ENCODE results near the gene ITGBL1.

ITGBL1 gene

DNA sequence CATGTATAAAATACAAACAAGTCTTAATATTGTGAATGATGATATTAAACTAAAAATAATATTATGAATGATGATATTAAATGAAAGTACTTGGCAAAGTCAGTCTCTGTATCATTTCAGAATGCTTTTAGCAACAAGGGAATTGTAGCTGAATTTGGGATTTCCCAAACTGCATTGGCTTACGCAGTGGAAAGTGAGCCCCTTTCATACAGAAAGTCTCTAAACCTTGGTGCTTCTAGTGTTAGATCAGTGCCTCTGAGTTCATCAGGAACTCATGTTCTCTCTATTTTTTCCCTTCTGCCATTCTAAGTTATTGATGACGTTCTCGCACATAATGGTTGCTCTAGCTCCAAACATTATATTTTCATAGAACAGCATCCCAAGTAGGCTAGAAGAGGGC is 300.0 kb downstream of the ITGBL1 start:
- POLR2A ChIA-PET: no interaction called here
- no peak for DNase-seq (ENCODE audit: low read depth, low spot score)
- no peak overlapping the region for H3K4me3 ChIP-seq (ENCODE audit: low read depth, low read length)
- CTCF ChIA-PET: no interaction called here
- TF ChIP-seq, protein P1, sequence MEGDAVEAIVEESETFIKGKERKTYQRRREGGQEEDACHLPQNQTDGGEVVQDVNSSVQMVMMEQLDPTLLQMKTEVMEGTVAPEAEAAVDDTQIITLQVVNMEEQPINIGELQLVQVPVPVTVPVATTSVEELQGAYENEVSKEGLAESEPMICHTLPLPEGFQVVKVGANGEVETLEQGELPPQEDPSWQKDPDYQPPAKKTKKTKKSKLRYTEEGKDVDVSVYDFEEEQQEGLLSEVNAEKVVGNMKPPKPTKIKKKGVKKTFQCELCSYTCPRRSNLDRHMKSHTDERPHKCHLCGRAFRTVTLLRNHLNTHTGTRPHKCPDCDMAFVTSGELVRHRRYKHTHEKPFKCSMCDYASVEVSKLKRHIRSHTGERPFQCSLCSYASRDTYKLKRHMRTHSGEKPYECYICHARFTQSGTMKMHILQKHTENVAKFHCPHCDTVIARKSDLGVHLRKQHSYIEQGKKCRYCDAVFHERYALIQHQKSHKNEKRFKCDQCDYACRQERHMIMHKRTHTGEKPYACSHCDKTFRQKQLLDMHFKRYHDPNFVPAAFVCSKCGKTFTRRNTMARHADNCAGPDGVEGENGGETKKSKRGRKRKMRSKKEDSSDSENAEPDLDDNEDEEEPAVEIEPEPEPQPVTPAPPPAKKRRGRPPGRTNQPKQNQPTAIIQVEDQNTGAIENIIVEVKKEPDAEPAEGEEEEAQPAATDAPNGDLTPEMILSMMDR (IDR thresholded peaks at IDR 0.05; ENCODE audit: insufficient read depth, low read length, missing control alignments): no peak

DNA sequence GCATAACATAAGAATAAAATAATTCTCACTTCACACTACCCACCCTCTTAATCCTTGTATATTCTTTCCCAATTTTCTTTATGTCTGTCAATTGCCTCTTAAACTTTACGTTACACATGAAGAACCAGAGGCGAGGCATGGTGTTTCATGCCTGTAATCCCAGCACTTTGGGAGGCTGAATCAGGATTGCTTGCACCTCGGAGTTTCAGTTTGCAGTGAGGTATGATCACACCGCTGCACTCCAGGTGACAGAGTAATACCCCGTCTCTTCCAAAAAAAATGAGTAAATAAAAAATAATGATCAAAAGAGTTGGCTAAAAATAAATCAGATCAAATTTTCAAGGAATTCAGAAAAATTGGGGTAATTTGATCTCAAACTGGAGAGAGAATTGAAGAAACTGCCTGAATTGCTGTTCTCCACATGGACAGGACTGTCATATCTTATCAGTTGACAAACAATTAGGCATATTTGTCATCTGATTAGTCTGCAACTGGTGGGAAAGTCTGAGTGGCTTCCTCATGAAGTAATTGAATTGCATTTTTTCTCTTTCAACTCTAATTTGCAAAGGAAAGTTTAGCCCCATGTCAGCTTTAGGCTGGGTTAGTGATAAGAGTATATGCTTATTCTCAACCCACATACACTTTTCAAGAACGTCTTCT is 302.9 kb downstream of the ITGBL1 start:
- POLR2A ChIA-PET: no interaction called here
- CTCF ChIA-PET: interaction anchor here (0.7 to 9.8 kb wide), 2 partner anchors 239 to 609 kb away, joined by 3 to 122 read pairs; no protein-coding TSS in a partner anchor
- DNase-seq (ENCODE audit: low read depth, low spot score): no peak
- TF ChIP-seq, protein P1 (IDR thresholded peaks at IDR 0.05; ENCODE audit: insufficient read depth, low read length, missing control alignments): no peak
- H3K4me3 ChIP-seq (ENCODE audit: low read depth, low read length): no peak overlapping the region

DNA sequence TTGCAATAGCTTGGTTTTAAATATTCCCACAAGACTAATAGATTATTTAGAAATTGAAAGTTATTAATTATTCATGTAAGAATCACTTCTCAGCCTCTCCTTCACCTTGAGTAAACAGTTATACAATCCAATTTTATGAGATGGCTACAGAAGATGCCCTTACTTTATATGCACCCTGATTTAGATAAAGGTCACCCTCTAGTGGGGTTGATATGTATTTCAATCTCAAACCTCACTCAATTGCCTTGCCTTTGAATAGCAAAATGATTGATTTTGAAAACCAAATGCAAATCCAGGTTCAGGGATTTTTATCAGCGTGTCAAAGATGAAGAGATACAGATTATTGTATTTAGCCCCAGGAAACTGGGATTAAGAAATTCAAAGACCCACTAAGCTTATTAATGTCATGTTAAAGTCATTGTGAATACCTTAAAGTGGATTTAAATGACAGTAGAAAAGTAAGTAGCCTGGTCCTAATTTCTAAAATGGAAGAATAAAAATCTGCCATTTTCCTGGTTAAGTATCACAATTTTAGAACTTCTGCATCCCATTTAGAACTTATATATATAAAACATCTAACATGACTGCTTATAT is 305.1 kb downstream of the ITGBL1 start:
- H3K4me3 ChIP-seq (ENCODE audit: low read depth, low read length): no peak overlapping the region
- TF ChIP-seq, protein P1 (IDR thresholded peaks at IDR 0.05; ENCODE audit: insufficient read depth, low read length, missing control alignments): peak; percentile 41
- ChIA-PET CTCF (interaction anchor here (0.7 to 9.8 kb wide), 30 partner anchors 9 to 834 kb away, joined by 3 to 122 read pairs (median 4); no protein-coding TSS in a partner anchor), POLR2A (no interaction called here)
- no peak for DNase-seq (ENCODE audit: low read depth, low spot score)

DNA sequence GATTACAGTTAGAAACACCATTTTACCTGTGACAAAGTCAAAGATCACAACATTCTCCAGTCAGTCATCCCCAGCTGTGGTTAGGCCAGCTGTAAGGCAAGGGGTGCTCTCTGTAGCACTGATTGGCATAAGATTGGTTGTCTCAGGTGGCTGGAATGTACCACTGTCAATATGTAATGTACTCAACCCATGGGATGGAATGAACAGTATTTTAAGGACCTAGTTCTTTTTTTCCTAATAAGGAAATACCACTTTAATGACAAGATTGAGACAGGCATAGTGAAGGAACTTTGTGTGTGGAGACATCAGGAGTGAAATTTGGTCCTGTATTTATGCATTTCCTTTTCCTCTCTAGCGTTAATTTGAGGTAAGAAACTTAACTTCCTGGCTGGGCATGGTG is 310.7 kb downstream of the ITGBL1 start:
- DNase-seq (ENCODE audit: low read depth, low spot score): no peak
- ChIA-PET POLR2A (no interaction called here), CTCF (interaction anchor here (0.8 to 1.6 kb wide), 2 partner anchors 22 to 619 kb away, joined by 4 to 7 read pairs; no protein-coding TSS in a partner anchor)
- no peak overlapping the region for H3K4me3 ChIP-seq (ENCODE audit: low read depth, low read length)
- TF ChIP-seq, protein P1 (IDR thresholded peaks at IDR 0.05; ENCODE audit: insufficient read depth, low read length, missing control alignments): no peak
